ENCODE data around the gene ANO10.

GRCh38 chr3:43415088-43415487 is 206.7 kb downstream of the ANO10 start:
- no peak for TF ChIP-seq FOXM1 (IDR thresholded peaks at IDR 0.05; ENCODE audit: borderline replicate concordance, low read depth)
- no peak for TF ChIP-seq CREB1 (IDR thresholded peaks at IDR 0.05; ENCODE audit: low read depth)
- no peak for TF ChIP-seq REST (IDR thresholded peaks at IDR 0.05; ENCODE audit: low read depth)
- no peak for TF ChIP-seq EGR1 (IDR thresholded peaks at IDR 0.05)
- TF ChIP-seq TEAD4 (IDR thresholded peaks at IDR 0.05): no peak
- TF ChIP-seq TAF1 (IDR thresholded peaks at IDR 0.05; ENCODE audit: low read depth): no peak
- TF ChIP-seq EP300 (IDR thresholded peaks at IDR 0.05; ENCODE audit: borderline replicate concordance): no peak
- no peak for TF ChIP-seq MAX (IDR thresholded peaks at IDR 0.05)
- no peak for TF ChIP-seq TCF12 (IDR thresholded peaks at IDR 0.05; ENCODE audit: low read depth)
